ENCODE data around the gene LMAN1.

The LMAN1 gene

DNA sequence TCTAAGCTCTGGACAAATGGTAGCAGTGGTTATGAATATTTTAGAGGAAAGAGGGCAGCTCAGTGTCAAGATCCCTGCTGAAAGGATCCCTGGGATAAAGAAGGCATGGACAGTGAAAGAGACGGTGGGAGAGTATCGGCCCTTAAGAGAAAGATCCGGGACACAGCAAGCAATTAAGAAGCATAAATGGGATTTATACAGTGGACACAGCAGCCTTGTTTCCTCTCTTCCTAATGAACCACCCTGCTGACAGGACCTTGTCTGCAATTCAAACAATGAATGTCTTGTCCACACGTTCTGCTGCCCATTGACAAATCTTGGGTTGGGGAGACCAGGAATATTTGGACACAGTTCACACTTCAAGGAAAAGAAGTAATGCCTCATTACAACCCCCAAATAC is 57.1 kb downstream of the LMAN1 start:
- DNase-seq, result no peak

- no peak for DNase-seq
These were observed 58.3 kb downstream of the LMAN1 start for GRCh38 chr18:59300676-59301285.

GRCh38 chr18:59298871-59299270 is 60.2 kb downstream of the LMAN1 start:
- no peak for DNase-seq

DNA sequence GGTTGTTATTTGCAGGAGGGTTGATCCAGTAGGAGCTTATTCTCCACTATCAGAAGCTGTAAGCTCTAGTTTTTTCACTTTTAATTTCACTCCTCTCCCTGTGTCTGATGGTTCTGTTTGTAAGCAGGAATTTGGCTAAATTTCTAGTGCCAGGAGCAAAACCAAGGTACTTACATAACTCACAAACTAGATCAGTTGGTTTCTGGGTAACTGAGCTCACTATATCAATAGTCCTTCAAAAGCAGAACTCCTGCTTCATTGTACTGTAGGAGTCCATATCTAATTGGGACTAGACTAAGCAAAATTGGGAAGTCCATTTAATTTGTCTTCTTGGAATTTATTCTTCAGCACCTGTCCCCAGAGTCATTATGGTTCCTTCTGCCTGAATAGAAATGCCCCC is 65.7 kb downstream of the LMAN1 start:
- DNase-seq, result no peak

DNA sequence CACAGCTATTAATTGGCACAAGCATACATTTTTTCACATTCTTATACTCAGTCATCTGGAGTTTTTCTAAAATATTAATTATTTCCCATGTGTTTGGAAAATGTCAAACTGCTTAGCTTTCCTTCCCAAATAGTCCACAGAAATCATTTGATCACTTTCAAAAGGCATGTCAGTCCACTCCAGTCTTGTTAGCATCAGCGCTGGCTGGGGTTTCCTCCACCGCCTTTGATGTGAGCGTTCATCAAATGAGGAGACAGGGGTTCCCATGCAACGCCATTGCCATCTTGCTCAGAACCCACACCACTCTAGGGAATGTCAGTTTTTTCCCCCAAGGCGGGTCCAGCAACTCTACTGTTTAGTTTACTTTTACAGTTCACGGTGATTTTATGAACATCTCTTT is 72.7 kb downstream of the LMAN1 start:
- no peak for DNase-seq

- DNase-seq, result no peak
These were observed 76.7 kb downstream of the LMAN1 start for GRCh38 chr18:59282341-59282740.

- no peak for DNase-seq
These were observed 79.3 kb downstream of the LMAN1 start for GRCh38 chr18:59279722-59280121.

DNA sequence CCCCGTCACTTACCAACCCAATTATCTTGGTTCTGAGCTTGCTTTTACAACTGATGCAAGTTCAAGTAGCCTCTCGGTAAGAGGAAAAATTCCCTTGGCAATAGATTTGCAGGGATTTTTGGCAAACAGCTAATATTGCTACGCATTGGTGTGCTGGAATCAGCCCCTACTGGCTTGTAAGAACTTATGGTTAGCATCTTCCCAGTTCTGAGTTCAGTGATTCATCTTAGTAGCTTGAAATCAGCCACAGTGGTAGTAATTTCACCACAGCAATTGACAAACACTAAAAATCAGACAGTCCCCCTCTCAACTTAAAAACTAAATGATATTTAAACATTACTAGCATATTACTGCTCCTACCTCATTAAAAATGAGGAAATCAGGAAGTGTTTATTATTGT is 79.9 kb downstream of the LMAN1 start:
- no peak for DNase-seq

GRCh38 chr18:59278793-59279192 is 80.3 kb downstream of the LMAN1 start:
- no peak for DNase-seq
